ENCODE results near the gene KHDC4. TPM values are rescaled to one million over a fixed set of nuclear protein-coding genes. Genes with fewer than 3 reads are reported as not detected.

Gene KHDC4
- total and polyA plus RNA-seq, 10 of the 15 experiments (the other 5 are each of a cell fraction or from before 2014, with no cell fraction given): 11.7 to 109 (median 41.9) TPM

- peak; percentile 82 for TF ChIP-seq MLLT1 (IDR thresholded peaks at IDR 0.05)
- peak; percentile 80 for TF ChIP-seq NKRF (conservative IDR thresholded peaks at IDR 0.05)
- peak; percentile 71 for TF ChIP-seq SIX5 (IDR thresholded peaks at IDR 0.05; ENCODE audit: low read depth, low read length, severe bottlenecking)
- no peak for TF ChIP-seq IKZF2 (IDR thresholded peaks at IDR 0.05)
- peak; percentile 64 for TF ChIP-seq SREBF1 (IDR thresholded peaks at IDR 0.05; ENCODE audit: low read length)
- TF ChIP-seq PML (IDR thresholded peaks at IDR 0.05; ENCODE audit: low read length): peak; percentile 96
- peak; percentile 85; the same call in 1 of the 2 replicates for TF ChIP-seq HDGF (IDR thresholded peaks at IDR 0.05)
- TF ChIP-seq, protein P1, sequence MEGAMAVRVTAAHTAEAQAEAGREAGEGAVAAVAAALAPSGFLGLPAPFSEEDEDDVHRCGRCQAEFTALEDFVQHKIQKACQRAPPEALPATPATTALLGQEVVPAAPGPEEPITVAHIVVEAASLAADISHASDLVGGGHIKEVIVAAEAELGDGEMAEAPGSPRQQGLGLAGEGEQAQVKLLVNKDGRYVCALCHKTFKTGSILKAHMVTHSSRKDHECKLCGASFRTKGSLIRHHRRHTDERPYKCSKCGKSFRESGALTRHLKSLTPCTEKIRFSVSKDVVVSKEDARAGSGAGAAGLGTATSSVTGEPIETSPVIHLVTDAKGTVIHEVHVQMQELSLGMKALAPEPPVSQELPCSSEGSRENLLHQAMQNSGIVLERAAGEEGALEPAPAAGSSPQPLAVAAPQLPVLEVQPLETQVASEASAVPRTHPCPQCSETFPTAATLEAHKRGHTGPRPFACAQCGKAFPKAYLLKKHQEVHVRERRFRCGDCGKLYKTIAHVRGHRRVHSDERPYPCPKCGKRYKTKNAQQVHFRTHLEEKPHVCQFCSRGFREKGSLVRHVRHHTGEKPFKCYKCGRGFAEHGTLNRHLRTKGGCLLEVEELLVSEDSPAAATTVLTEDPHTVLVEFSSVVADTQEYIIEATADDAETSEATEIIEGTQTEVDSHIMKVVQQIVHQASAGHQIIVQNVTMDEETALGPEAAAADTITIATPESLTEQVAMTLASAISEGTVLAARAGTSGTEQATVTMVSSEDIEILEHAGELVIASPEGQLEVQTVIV (IDR thresholded peaks at IDR 0.05; ENCODE audit: borderline replicate concordance, partially characterized antibody): peak; percentile 89
- TF ChIP-seq TBL1XR1 (IDR thresholded peaks at IDR 0.05; ENCODE audit: low read depth, low read length): peak; percentile 64
- TF ChIP-seq ZZZ3 (IDR thresholded peaks at IDR 0.05; ENCODE audit: control insufficient read depth, insufficient read length, low read depth): no peak
- TF ChIP-seq CREB1 (IDR thresholded peaks at IDR 0.05; ENCODE audit: low read depth): peak; percentile 94
- TF ChIP-seq, protein P2, sequence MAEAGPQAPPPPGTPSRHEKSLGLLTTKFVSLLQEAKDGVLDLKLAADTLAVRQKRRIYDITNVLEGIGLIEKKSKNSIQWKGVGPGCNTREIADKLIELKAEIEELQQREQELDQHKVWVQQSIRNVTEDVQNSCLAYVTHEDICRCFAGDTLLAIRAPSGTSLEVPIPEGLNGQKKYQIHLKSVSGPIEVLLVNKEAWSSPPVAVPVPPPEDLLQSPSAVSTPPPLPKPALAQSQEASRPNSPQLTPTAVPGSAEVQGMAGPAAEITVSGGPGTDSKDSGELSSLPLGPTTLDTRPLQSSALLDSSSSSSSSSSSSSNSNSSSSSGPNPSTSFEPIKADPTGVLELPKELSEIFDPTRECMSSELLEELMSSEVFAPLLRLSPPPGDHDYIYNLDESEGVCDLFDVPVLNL (IDR thresholded peaks at IDR 0.05; ENCODE audit: low read depth, low read length): peak; percentile 56; the same call in 1 of the 2 replicates
- no peak for TF ChIP-seq SUZ12 (IDR thresholded peaks at IDR 0.05; ENCODE audit: unreplicated experiment)
- TF ChIP-seq ZNF384 (IDR thresholded peaks at IDR 0.05; ENCODE audit: borderline replicate concordance, low read depth, low read length): no peak
- TF ChIP-seq BCLAF1 (IDR thresholded peaks at IDR 0.05): no peak
Observed at GRCh38 chr1:155934097-155934935, at the start of gene KHDC4 (continued).
